Stimulated activated CD4-positive, alpha-beta T cell treated with anti-CD3 and anti-CD28 coated beads, Interleukin-1b, Interleukin-23, amount 100 ng/mL, for 24 hours (primary cell): ENCODE data around the gene MTHFD2L.

Source experiments
- DNase-seq, 4 experiments: peaks; one replicate each; pipeline ENCODE4 v3.0.0-alpha.2; 2020; ENCODE audit warnings: low read depth in 4 of 4, low spot score in 1 of 4

Gene MTHFD2L

DNA sequence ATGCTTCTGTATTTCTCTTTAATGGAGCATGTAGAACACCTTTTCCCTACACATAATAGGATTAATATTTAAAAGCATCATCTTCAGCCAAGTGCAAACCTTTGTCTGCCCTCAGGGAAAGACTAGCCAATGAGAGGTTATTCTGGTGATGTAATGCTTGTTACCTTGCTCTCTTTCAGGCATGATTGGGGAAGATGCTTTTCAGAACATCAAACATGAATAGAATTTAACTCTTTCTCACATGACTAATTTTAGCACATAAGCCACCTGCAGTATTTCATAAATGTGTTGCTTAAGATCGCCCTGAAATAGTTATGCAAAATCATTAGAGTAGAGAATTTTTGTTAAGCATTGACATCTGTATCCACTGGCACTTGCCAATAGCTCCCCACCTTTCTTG, 139.6 kb downstream of the MTHFD2L start:
- no peak for DNase-seq

DNA sequence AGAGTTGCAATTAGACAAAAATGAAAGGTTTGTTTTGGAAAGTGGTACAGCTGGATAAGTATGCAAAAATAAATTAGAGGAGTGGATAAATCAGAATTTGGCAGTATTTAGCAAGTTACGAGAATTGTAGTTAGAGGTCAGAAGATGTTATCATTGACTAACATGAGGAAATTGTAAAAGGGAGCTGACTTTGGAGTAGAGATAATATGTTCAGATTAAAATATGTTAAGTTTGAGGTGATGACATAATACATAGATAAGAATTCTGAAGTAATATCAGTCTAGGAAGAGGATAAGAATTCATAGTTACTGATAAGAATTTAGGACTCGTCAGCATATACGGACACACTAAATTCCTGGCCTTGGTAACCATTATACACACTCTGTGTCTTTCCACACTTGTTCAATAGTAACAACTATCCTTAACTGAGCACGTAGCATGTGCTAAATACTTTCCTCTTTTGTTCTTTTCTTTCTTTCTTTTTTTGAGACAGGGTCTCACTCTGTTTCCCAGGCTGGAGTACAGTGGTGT, 146.2 kb downstream of the MTHFD2L start:
- DNase-seq, result no peak

DNA sequence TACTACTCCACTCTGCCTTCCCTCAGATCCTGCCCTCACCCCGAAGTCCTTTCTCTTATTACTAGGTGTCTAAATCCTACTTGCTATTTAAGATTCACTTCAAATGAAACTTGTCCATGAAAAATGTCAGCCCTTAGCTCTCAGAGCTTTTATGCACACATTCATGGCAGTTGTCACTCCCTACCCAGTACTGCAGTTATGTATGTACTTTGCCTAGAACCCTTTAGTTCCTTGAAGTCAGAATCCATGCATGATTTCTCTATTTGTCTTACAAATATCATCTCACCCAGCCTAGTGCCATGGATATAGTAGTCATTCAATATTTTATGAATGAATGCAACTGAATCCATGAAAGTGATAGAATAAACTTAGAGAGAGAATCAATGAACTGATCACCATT, 147.1 kb downstream of the MTHFD2L start:
- DNase-seq, result no peak

GRCh38 chr4:74307170-74307569, 149.3 kb downstream of the MTHFD2L start:
- no peak for DNase-seq

GRCh38 chr4:74308215-74308614, 150.3 kb downstream of the MTHFD2L start, which contains the start of gene EPGN:
Gene EPGN, plus strand, starts transcription at chr4:74308470. Its CDS starts 64 bp downstream, at chr4:74308534.
- no peak for DNase-seq

- no peak for DNase-seq
Measured at GRCh38 chr4:74309223-74309622, 151.3 kb downstream of the MTHFD2L start.

- DNase-seq, result no peak
Measured at GRCh38 chr4:74311696-74312313, 153.9 kb downstream of the MTHFD2L start.

GRCh38 chr4:74314329-74314728, 156.4 kb downstream of the MTHFD2L start:
- DNase-seq, result no peak

DNA sequence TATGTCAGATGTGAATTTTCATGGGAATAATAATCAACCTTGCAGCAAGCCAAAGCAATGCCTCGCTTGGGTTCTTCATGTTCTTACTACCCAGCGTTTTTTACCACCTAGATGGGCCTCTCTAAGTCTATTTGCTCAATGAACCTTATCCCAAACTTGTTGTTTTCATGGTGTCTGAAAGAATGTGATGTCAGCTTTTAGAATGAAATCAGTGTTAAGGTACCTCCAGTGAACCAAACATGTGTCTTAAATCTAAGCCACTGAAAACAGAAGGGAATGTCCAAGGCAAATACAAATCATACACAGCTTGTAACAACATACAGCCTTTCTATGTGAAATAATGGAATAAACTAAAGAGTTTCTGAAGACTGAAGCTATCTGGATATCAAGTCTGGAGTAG, 157.0 kb downstream of the MTHFD2L start:
- DNase-seq, result no peak

GRCh38 chr4:74315376-74315775, 157.5 kb downstream of the MTHFD2L start:
- no peak for DNase-seq

DNA sequence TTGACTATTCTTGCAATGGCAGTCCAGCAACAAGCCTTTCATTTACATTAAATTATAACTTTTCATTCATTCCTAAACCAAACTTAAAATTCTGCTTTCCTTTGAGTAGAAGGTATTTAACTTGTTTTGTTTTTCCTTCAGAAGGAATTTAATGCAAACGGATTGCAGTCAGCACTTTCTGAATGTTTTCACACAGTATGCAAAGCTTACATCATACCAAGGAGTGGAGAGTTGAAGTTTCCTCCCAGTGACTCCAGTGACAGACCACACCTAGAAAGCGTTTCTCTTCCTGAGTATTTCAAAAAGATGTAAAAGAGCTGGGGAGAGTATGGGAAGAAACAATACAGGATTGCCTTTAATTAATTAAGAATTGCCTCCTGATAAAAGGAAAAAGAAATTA, 158.5 kb downstream of the MTHFD2L start:
- DNase-seq, result no peak

GRCh38 chr4:74317616-74318246, 159.8 kb downstream of the MTHFD2L start:
- DNase-seq, result no peak

DNA sequence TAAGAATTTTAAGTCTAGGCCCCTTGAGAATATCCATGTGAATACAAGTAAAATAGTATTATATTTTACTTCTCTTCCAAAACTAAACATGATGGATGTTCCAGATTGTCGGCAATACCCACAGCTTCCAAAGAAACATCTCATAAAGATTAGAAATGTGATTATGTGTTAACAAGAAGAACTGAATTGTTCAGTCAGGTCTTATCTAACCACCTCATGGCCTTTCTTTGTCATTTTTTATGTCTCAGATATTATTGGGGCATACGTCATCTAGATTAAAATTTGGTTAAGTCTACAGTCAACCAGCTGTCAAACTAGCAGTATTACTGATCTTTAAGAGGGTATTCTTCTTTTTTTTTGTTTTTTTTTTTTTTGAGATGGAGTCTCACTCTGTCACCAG, 160.4 kb downstream of the MTHFD2L start:
- DNase-seq, result no peak

- no peak for DNase-seq
Measured at GRCh38 chr4:74319470-74319869, 161.6 kb downstream of the MTHFD2L start.

GRCh38 chr4:74320559-74321118, 162.7 kb downstream of the MTHFD2L start:
- no peak for DNase-seq

DNA sequence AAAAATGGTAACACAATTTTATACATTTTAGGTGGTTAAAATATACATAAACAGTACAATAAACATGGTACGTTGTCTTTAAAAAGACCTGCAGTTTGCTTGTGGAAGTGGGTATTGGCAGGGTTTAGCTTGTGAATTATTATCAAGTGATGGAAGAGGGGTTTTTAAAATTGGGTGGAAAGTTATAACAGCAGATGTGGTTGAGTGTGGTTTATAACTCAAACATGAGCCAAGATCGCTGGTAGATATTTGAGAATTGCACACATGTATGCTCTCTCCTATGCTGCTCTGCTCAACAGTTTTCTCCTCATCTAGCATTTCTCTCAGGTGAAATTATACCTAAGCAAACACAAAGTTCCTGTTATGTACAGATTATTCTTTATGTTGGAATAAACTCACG, 164.4 kb downstream of the MTHFD2L start:
- no peak for DNase-seq

DNA sequence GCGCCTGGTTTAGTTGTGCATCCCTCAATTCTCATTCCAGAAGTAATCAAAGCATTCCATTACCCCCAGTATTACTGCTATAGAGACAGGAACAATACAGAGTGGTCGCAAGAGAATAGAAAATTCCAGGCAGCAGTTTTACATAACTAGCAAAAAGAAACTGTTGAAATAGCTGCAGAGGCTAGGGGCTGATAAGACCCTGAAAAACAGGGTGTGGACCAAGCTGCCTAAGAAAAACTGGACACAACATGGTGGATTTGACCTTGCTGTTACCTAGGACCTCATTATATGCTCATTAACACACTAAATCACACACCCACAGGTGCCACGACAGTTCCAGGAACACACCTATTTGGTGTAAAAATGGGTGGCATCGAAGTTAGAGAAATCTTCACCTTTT, 165.7 kb downstream of the MTHFD2L start:
- DNase-seq, result no peak

DNA sequence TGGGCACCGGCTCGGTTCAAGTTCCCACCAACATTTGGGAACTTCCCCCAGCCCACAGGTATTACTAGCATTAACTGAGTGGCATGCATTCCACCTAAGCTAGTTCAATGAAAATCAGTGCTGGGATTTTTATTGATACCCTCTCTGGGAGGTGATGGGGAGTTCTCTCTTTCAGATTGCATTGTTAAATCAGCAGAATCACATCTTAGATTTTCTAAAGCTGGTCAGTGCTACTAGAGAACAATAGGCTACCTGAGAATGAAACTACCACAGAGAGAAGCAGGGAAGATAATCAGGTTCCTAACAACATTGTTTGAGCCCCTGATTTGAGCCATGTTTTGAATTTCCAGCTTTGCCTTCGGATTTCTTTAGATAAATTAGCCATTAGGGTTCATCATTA, 166.3 kb downstream of the MTHFD2L start:
- no peak for DNase-seq

DNA sequence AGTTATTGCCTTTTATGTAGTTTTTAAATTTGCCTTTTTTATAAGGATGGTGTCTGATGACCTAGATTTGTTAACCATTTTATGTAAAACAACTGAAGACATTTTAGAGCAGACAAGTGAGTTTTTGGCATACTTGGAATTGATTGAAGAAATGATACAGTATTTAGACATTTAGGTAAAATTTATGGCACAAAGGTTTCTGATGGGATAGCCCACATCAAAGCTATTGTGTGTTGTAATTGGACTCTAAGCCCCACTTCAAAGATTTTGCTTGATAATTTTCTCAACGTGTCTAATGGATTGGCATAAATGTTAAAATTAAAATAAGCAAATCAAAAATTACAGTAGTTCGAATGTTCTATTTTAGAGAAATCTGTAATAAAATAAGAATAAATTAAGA, 168.0 kb downstream of the MTHFD2L start:
- DNase-seq, result no peak

DNA sequence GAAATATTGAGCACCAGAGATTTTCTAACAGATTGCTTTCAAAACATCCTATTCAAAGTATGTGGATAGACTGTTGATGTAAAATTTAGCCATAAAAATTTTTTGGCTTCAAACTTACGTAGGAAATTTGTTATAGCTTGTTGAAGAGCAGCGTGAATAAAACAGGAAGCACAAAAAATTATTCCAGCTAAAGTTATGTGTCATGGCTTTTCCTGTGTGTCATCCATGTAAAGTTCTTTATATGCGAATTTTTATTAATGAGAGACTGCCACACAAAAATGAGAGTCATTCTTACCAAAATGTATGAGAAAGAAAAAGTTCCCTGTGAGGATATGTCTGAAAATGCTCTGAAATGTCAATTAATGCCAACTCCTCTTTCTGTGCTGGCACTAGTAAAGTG, 169.8 kb downstream of the MTHFD2L start:
- no peak for DNase-seq

GRCh38 chr4:74328501-74328900, 170.6 kb downstream of the MTHFD2L start:
- DNase-seq, result no peak

DNA sequence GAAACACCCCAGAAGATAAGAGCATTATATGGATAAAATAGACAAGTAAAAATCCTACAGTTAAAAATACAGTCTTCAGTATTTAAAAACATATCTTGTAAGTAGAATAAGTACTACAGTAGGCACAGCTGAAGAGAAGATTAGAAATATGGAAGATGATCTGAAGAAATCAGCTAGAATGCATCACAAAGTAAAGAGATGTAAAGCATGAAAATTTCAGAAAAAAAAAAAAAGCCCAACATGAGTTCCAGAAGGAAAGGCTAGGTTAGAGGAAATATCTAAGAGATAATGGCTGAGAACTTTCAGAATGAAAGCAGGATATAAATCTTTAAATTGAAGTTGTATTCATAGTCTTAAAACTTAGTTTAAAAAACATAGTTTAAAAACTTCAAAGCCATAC, 171.4 kb downstream of the MTHFD2L start:
- no peak for DNase-seq
